ENCODE results near the gene TASP1.

The TASP1 gene

DNA sequence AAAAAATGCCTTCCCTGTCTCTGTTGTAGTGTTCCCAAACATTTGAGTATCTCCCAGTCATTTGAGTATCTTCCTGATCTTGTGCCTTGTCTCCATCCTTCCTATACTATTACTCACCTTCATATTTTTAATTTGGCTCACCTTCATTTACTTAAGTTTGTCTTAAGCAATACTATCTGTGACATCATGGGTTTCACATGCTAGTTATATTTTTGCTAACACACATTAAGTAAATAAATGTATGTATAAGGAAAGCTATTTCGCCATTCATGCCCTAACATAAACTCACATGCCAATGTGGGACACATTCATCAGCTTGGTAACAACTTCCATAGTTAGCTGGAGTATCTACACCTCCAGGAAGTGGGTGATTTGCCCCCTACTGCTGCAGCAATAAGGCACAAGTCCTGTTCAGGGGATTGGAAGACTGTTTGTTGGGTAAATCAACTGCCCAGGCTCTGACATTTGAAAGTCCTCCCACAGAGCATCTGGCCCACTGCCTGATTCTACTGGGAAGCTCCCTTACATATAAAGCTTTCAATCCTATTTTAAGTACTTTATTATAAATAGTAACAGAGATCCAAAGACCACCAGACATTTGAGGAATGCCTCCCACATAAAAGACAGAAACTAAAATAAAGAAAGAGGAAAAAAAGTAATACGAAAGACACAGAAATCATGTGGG is 285.3 kb downstream of the TASP1 start:
- Histone ChIP-seq H3K36me3 (ENCODE audit: low read length) (no peaks in the 10 kb centered on the region), H3K9me3 (ENCODE audit: insufficient read depth, low read length) (no peaks in the 10 kb centered on the region), H2AFZ (ENCODE audit: low read depth, low read length, severe bottlenecking) (no peak overlapping the region), H3F3A (ENCODE audit: insufficient read depth) (no peaks in the 10 kb centered on the region), H3K9ac (ENCODE audit: low read length) (no peak overlapping the region), H3K4me3 (ENCODE audit: insufficient read depth, low read length, poor library complexity, severe bottlenecking) (no peak overlapping the region), H3K4me2 (ENCODE audit: low read depth, low read length, poor library complexity, severe bottlenecking) (no peak overlapping the region), H4K20me1 (ENCODE audit: low read depth, low read length) (no peaks in the 10 kb centered on the region), H3K27me3 (ENCODE audit: low read length) (no peaks in the 10 kb centered on the region), H3K79me2 (ENCODE audit: insufficient read depth, low read length) (no peaks in the 10 kb centered on the region), H3K27ac (ENCODE audit: low read depth, low read length) (no peak overlapping the region), H3K9me2 (replicated peaks; ENCODE audit: insufficient read depth, low read length) (no peaks in the 10 kb centered on the region; the same call in 1 of the 2 replicates)
- TF ChIP-seq, protein P1, sequence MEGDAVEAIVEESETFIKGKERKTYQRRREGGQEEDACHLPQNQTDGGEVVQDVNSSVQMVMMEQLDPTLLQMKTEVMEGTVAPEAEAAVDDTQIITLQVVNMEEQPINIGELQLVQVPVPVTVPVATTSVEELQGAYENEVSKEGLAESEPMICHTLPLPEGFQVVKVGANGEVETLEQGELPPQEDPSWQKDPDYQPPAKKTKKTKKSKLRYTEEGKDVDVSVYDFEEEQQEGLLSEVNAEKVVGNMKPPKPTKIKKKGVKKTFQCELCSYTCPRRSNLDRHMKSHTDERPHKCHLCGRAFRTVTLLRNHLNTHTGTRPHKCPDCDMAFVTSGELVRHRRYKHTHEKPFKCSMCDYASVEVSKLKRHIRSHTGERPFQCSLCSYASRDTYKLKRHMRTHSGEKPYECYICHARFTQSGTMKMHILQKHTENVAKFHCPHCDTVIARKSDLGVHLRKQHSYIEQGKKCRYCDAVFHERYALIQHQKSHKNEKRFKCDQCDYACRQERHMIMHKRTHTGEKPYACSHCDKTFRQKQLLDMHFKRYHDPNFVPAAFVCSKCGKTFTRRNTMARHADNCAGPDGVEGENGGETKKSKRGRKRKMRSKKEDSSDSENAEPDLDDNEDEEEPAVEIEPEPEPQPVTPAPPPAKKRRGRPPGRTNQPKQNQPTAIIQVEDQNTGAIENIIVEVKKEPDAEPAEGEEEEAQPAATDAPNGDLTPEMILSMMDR (IDR thresholded peaks at IDR 0.05; ENCODE audit: insufficient read depth, low read length, poor library complexity, severe bottlenecking) = no peak
- no peak for TF ChIP-seq EZH2phosphoT487 (conservative IDR thresholded peaks at IDR 0.05; ENCODE audit: low read length)

DNA sequence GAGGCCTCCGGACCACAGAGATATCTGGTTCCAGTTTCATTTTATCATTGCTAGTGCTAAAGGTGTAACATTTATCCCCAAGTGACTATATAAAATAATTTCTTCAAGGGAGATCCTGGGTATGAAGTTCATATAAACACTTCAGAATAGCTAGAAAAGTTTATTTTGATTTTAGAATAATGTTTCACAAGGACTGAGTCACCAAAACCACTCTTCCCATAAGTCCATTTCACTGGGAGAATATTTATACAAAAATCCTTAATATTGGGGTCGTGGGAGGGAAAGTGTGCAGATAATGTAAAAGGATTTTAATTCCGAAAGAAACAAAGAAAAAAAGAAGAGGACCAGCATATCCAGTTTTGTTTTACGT is 289.5 kb downstream of the TASP1 start:
- Histone ChIP-seq H3F3A (ENCODE audit: insufficient read depth) (no peaks in the 10 kb centered on the region), H2AFZ (ENCODE audit: low read depth, low read length, severe bottlenecking) (no peak overlapping the region), H3K9me2 (replicated peaks; ENCODE audit: insufficient read depth, low read length) (no peaks in the 10 kb centered on the region; the same call in 1 of the 2 replicates), H3K4me3 (ENCODE audit: insufficient read depth, low read length, poor library complexity, severe bottlenecking) (no peak overlapping the region), H3K27ac (ENCODE audit: low read depth, low read length) (no peak overlapping the region), H3K27me3 (ENCODE audit: low read length) (no peaks in the 10 kb centered on the region), H4K20me1 (ENCODE audit: low read depth, low read length) (no peaks in the 10 kb centered on the region), H3K4me2 (ENCODE audit: low read depth, low read length, poor library complexity, severe bottlenecking) (no peak overlapping the region), H3K36me3 (ENCODE audit: low read length) (no peaks in the 10 kb centered on the region), H3K9me3 (ENCODE audit: insufficient read depth, low read length) (no peaks in the 10 kb centered on the region), H3K79me2 (ENCODE audit: insufficient read depth, low read length) (no peaks in the 10 kb centered on the region), H3K9ac (ENCODE audit: low read length) (no peak overlapping the region)
- TF ChIP-seq, protein P1 (IDR thresholded peaks at IDR 0.05; ENCODE audit: insufficient read depth, low read length, poor library complexity, severe bottlenecking) = no peak
- no peak for TF ChIP-seq EZH2phosphoT487 (conservative IDR thresholded peaks at IDR 0.05; ENCODE audit: low read length)

DNA sequence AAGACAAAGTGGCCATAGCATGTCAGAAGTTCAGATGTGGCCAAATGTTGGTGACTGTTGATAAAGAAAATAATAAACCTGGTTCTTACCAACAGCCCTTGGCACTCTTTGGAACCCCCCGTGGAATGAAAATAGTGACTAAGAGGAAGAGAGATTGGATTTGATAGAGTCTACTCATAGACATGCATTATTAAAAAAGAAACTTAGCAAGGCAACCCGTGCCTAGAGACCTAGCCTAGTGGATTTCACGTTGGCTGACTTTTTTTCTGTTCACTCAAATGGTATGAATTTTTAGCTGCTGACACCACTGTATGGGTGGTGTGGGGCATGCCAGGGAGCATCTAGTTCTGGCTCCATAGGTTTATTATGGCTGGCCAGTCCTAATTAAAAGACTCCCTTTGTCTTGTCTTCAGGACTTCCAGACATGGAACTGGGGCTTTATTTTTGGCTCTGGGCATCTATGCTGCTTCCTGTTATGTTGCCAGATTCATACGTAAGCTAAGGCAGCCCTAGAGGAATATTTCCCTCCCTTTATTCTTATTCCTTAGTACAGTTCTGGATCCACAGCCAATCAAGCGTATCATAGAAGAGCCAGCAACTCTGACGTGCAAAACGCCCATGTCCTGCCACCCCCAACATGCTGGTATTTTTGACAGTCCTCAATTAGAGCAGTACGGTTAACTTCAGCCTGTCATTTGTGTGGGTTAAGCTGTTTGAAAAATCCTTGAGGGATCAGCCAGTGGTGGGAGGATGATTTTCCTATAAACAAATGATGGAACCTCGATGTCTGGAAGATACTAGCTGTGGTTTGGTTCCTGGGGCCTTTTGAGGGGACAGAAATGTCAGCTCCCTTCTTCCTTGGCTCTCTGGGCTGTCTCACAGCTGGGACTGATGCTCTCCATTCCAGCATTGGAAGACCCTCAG is 290.2 kb downstream of the TASP1 start:
- no peaks in the 10 kb centered on the region; the same call in 1 of the 2 replicates for H3K9me2 ChIP-seq (replicated peaks; ENCODE audit: insufficient read depth, low read length)
- H3K4me2 ChIP-seq (ENCODE audit: low read depth, low read length, poor library complexity, severe bottlenecking) = no peak overlapping the region
- H2AFZ ChIP-seq (ENCODE audit: low read depth, low read length, severe bottlenecking) = no peak overlapping the region
- TF ChIP-seq EZH2phosphoT487 (conservative IDR thresholded peaks at IDR 0.05; ENCODE audit: low read length) = no peak
- TF ChIP-seq, protein P1 (IDR thresholded peaks at IDR 0.05; ENCODE audit: insufficient read depth, low read length, poor library complexity, severe bottlenecking) = no peak
- H3K27ac ChIP-seq (ENCODE audit: low read depth, low read length) = no peak overlapping the region
- no peaks in the 10 kb centered on the region for H4K20me1 ChIP-seq (ENCODE audit: low read depth, low read length)
- no peaks in the 10 kb centered on the region for H3K79me2 ChIP-seq (ENCODE audit: insufficient read depth, low read length)
- no peak overlapping the region for H3K4me3 ChIP-seq (ENCODE audit: insufficient read depth, low read length, poor library complexity, severe bottlenecking)
- H3K9ac ChIP-seq (ENCODE audit: low read length) = no peak overlapping the region
- H3K27me3 ChIP-seq (ENCODE audit: low read length) = no peaks in the 10 kb centered on the region
- H3K36me3 ChIP-seq (ENCODE audit: low read length) = no peaks in the 10 kb centered on the region
- no peaks in the 10 kb centered on the region for H3K9me3 ChIP-seq (ENCODE audit: insufficient read depth, low read length)
- no peaks in the 10 kb centered on the region for H3F3A ChIP-seq (ENCODE audit: insufficient read depth)
